GM12878 (cell line): ENCODE measurements around the gene GGCT. TPM values are rescaled to one million over a fixed set of nuclear protein-coding genes. Genes with fewer than 3 reads are reported as not detected.

Experiments
- BRCA1 ChIP-seq: IDR thresholded peaks from 2 replicates; pipeline ENCODE4 v1.6.1; 2011; ENCODE audit warnings: low read depth, low read length, improper control_type of control experiment
- NR2C2 ChIP-seq: IDR thresholded peaks from 2 replicates; pipeline ENCODE4 v1.6.1; 2011; ENCODE audit warnings: borderline replicate concordance, low read depth; ENCODE audit not compliant: control insufficient read depth, insufficient read length
- RCOR1 ChIP-seq: conservative IDR thresholded peaks from 2 replicates; pipeline ENCODE4 v1.6.1; 2012; ENCODE audit warnings: low read depth, low read length, improper control_type of control experiment
- SMC3 ChIP-seq: IDR thresholded peaks from 2 replicates; pipeline ENCODE4 v1.6.1; 2011; ENCODE audit warnings: low read length, improper control_type of control experiment, borderline replicate concordance
- TCF3 ChIP-seq: IDR thresholded peaks from 2 replicates; pipeline ENCODE4 v1.6.1; 2012; ENCODE audit warnings: low read depth, mild to moderate bottlenecking, low read length, borderline replicate concordance; ENCODE audit not compliant: insufficient read depth
- TCF7 ChIP-seq: IDR thresholded peaks from 2 replicates; pipeline ENCODE4 v1.6.1; 2014; ENCODE audit warnings: antibody characterized with exemption, borderline replicate concordance
- ZBED1 ChIP-seq: IDR thresholded peaks from 2 replicates; pipeline ENCODE4 v1.6.1; 2016; ENCODE audit warnings: borderline replicate concordance
- ZBTB11 ChIP-seq: fragments of 450-650 bp; formaldehyde crosslinking; IDR thresholded peaks from 2 replicates; pipeline ENCODE4 v1.5.0; 2022; ENCODE audit warnings: mild to moderate bottlenecking, missing genetic modification characterization
- polyA plus RNA-seq, 11 experiments: library from polyadenylated mRNA; depleted of rRNA in 4 of 11; unstranded in 6 of 11; stranded (reverse) in 5 of 11; fragments of >200 nt; fragmentation: Nextera tagmentation in 4 of 11; fragmentation: Illumina TruSeq in 1 of 11; extraction: Ambion mirVana in 4 of 11; extraction: Trizol in 1 of 11; gene quantifications; 1 replicate in 1 of 11; 2 replicates in 10 of 11; pipeline versions ENCODE4 v1.2.1 to v1.2.3, GENCODE V29; 2011 to 2016; ENCODE audit warnings: inconsistent platforms in 2 of 11, missing spikeins in 2 of 11, low read depth in 1 of 11
- total RNA-seq, 4 experiments: library from RNA; depleted of rRNA in 3 of 4; stranded (reverse); fragments of >200 nt in 3 of 4; fragmentation: Illumina TruSeq in 1 of 4; extraction: Trizol in 1 of 4; gene quantifications; 2 replicates each; pipeline versions ENCODE4 v1.2.1 to v1.2.3, GENCODE V29; 2013 to 2021
- TF ChIP-seq, protein P1 (sequence below): fragments of 450-650 bp; IDR thresholded peaks from 2 replicates; pipeline ENCODE4 v1.6.1; 2017; ENCODE audit warnings: mild to moderate bottlenecking, moderate library complexity
- TF ChIP-seq, protein P2 (sequence below): fragments of 450-650 bp; IDR thresholded peaks from 2 replicates; pipeline ENCODE4 v1.6.1; 2016; ENCODE audit warnings: mild to moderate bottlenecking
- TF ChIP-seq, protein P3 (sequence below): IDR thresholded peaks from 2 replicates; pipeline ENCODE4 v1.6.1; 2011; ENCODE audit warnings: mild to moderate bottlenecking, low read depth, low read length, moderate library complexity; ENCODE audit not compliant: insufficient replicate concordance
- TF ChIP-seq, protein P4 (sequence below): fragments of 450-650 bp; formaldehyde crosslinking; IDR thresholded peaks from 2 replicates; pipeline ENCODE4 v1.4.0; 2020; ENCODE audit warnings: mild to moderate bottlenecking, moderate library complexity

Gene GGCT
- total and polyA plus RNA-seq, 10 of the 15 experiments (the other 5 are each of a cell fraction or from before 2014, with no cell fraction given), result 57.0 to 215 (median 92.3) TPM

DNA sequence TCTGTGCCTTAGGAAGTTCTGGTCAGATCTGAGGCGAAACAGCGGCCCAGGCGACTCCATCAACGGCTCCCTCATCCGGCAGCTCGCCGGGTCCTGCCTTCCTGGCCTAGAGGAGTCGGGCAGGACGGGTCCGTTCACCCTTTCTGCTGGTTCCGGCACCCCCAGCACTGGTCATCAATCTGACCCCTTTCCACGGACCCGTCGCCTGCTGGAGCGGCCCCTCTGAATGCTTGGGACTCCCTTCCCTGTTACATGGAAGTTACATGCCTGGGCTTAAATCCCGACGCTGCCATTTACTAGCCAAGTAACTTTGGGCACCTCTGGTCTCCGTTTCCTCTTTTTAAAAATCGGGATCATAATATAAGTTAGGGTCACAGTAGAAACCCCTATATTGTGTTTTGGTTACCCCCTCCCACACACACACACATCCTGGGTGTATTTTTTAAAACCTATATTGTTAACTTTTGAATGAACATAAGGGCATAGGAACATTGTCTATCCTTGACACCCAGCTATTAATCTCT is 607 bp upstream of the GGCT start (continued):
- TF ChIP-seq, protein P1, sequence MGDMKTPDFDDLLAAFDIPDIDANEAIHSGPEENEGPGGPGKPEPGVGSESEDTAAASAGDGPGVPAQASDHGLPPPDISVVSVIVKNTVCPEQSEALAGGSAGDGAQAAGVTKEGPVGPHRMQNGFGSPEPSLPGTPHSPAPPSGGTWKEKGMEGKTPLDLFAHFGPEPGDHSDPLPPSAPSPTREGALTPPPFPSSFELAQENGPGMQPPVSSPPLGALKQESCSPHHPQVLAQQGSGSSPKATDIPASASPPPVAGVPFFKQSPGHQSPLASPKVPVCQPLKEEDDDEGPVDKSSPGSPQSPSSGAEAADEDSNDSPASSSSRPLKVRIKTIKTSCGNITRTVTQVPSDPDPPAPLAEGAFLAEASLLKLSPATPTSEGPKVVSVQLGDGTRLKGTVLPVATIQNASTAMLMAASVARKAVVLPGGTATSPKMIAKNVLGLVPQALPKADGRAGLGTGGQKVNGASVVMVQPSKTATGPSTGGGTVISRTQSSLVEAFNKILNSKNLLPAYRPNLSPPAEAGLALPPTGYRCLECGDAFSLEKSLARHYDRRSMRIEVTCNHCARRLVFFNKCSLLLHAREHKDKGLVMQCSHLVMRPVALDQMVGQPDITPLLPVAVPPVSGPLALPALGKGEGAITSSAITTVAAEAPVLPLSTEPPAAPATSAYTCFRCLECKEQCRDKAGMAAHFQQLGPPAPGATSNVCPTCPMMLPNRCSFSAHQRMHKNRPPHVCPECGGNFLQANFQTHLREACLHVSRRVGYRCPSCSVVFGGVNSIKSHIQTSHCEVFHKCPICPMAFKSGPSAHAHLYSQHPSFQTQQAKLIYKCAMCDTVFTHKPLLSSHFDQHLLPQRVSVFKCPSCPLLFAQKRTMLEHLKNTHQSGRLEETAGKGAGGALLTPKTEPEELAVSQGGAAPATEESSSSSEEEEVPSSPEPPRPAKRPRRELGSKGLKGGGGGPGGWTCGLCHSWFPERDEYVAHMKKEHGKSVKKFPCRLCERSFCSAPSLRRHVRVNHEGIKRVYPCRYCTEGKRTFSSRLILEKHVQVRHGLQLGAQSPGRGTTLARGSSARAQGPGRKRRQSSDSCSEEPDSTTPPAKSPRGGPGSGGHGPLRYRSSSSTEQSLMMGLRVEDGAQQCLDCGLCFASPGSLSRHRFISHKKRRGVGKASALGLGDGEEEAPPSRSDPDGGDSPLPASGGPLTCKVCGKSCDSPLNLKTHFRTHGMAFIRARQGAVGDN, result no peak
- TF ChIP-seq ZBED1, result no peak
- TF ChIP-seq, protein P2, sequence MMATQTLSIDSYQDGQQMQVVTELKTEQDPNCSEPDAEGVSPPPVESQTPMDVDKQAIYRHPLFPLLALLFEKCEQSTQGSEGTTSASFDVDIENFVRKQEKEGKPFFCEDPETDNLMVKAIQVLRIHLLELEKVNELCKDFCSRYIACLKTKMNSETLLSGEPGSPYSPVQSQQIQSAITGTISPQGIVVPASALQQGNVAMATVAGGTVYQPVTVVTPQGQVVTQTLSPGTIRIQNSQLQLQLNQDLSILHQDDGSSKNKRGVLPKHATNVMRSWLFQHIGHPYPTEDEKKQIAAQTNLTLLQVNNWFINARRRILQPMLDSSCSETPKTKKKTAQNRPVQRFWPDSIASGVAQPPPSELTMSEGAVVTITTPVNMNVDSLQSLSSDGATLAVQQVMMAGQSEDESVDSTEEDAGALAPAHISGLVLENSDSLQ, result no peak
- TF ChIP-seq BRCA1, result no peak
- TF ChIP-seq, protein P3, sequence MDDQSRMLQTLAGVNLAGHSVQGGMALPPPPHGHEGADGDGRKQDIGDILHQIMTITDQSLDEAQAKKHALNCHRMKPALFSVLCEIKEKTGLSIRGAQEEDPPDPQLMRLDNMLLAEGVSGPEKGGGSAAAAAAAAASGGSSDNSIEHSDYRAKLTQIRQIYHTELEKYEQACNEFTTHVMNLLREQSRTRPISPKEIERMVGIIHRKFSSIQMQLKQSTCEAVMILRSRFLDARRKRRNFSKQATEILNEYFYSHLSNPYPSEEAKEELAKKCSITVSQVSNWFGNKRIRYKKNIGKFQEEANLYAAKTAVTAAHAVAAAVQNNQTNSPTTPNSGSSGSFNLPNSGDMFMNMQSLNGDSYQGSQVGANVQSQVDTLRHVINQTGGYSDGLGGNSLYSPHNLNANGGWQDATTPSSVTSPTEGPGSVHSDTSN, result no peak
- no peak for TF ChIP-seq TCF3
- no peak for TF ChIP-seq ZBTB11
- TF ChIP-seq NR2C2, result no peak
- TF ChIP-seq, protein P4, sequence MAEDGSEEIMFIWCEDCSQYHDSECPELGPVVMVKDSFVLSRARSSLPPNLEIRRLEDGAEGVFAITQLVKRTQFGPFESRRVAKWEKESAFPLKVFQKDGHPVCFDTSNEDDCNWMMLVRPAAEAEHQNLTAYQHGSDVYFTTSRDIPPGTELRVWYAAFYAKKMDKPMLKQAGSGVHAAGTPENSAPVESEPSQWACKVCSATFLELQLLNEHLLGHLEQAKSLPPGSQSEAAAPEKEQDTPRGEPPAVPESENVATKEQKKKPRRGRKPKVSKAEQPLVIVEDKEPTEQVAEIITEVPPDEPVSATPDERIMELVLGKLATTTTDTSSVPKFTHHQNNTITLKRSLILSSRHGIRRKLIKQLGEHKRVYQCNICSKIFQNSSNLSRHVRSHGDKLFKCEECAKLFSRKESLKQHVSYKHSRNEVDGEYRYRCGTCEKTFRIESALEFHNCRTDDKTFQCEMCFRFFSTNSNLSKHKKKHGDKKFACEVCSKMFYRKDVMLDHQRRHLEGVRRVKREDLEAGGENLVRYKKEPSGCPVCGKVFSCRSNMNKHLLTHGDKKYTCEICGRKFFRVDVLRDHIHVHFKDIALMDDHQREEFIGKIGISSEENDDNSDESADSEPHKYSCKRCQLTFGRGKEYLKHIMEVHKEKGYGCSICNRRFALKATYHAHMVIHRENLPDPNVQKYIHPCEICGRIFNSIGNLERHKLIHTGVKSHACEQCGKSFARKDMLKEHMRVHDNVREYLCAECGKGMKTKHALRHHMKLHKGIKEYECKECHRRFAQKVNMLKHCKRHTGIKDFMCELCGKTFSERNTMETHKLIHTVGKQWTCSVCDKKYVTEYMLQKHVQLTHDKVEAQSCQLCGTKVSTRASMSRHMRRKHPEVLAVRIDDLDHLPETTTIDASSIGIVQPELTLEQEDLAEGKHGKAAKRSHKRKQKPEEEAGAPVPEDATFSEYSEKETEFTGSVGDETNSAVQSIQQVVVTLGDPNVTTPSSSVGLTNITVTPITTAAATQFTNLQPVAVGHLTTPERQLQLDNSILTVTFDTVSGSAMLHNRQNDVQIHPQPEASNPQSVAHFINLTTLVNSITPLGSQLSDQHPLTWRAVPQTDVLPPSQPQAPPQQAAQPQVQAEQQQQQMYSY, result no peak
- no peak for TF ChIP-seq RCOR1
- no peak for TF ChIP-seq SMC3
- no peak for TF ChIP-seq TCF7
